HG03039 (cell line): ENCODE results near the gene FANK1.

Experiments used
- ATAC-seq: cut with Tn5 transposase; IDR thresholded peaks from one replicate; pipeline ENCODE4 v1.9.1; 2021; ENCODE audit warnings: mild to moderate bottlenecking, moderate library complexity; ENCODE audit not compliant: unreplicated experiment

FANK1 gene

DNA sequence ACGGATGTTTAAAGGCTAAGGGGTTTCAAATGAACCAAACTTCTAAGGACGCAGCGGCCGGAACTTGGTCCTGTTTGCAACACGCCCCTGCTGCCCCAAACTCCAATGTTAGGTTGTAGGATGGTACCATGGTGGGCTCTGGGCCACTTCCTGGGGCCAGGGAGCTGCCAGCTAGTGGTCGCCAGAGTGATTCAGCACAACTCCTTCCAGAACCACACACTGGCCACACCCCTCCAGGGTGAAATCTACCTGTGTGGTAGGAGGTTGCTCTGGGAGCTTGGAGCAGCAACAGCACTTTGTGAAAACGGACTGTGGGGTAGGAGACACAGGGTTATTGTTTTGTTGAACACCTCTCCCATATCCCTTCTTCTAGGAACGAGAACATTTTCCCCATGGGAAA, 161.1 kb downstream of the FANK1 start:
- ATAC-seq = no peak

DNA sequence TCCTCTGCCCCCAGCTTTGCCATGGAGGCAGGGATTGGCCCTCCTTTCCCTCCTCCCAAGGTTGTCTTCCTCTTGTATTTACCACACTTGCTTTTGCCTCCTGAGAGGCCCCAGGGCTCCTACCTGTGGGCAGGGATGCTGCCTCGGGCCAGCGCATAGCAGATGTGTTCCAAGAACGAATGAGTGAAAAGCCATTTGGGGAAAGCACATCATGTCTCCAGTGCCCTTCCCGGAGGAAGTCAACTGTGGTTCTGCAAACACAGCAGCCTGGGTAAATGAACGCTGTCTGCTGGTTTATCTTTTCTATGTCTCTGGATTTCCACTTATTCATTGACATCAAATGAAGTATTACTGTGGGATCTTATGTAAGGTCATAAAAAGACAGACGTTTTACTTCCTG, 161.7 kb downstream of the FANK1 start:
- ATAC-seq = no peak

DNA sequence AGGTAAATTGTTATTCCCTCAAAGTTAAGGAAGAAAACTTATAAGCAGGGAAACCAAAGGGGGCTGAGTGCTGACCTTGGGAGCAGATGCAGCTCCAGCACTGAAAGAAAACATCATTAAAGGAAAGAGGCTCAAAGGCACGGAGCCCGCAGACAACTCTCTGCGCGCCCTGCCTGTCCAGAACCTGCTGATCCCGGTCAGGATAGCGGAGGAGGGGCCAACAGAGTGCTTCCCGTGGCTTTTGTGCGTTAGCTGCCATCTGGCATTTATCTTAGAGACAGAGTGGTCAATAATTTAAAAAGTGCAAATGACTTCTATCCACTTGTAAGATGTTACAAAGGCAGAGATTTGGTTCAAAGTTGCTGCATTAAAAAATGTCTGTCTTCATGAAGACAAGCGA, 162.1 kb downstream of the FANK1 start:
- no peak for ATAC-seq
